ENCODE data around the gene KISS1. TPM values are rescaled to one million over a fixed set of nuclear protein-coding genes. Genes with fewer than 3 reads are reported as not detected.

KISS1 gene
- total and polyA plus RNA-seq, 2 experiments from 2014 or later: 2.0 to 12.9 TPM

DNA sequence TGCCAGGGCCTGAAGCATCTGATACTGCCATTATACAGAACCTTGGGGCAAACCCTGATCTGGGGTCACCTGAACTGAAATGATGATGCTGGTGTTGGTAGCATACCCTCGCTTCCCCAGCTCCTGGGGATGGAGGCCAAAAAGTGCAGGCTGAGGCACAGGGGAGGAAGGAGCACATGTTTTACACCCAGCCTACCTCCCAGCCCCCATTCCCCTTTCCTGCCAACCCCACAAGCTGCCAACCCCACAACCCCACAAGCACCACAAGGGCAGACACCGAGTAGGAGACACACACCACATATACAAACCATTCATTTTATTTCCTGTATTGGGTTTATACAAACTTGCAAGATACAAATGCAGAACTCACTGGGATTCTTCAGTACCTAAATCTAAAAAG is 22.3 kb upstream of the KISS1 start:
- H3K9me2 ChIP-seq (replicated peaks; ENCODE audit: insufficient read depth): no peaks in the 10 kb centered on the region
- H2AFZ ChIP-seq: no peak overlapping the region
- WGBS (ENCODE audit: low lambda C conversion rate, missing lambda C conversion rate): 80% methylated on average over 2 of the region's 2 CpGs
- DNase-seq (ENCODE audit: low spot score): no peak
- H3K4me2 ChIP-seq: no peak overlapping the region
- no peaks in the 10 kb centered on the region for H3K4me1 ChIP-seq (ENCODE audit: insufficient read depth)
- no peaks in the 10 kb centered on the region for H3K36me3 ChIP-seq (replicated peaks; ENCODE audit: insufficient read depth, low read depth)
- H3K9me3 ChIP-seq (ENCODE audit: low read depth): no peaks in the 10 kb centered on the region
- H3K79me2 ChIP-seq: no peaks in the 10 kb centered on the region
- H4K20me1 ChIP-seq (ENCODE audit: insufficient read depth, poor library complexity, severe bottlenecking): no peaks in the 10 kb centered on the region
- TF ChIP-seq EZH2 (IDR thresholded peaks at IDR 0.05; ENCODE audit: borderline replicate concordance) (no peak), EZH2phosphoT487 (IDR thresholded peaks at IDR 0.05; ENCODE audit: low read depth, severe bottlenecking, unreplicated experiment) (no peak)
- TF ChIP-seq, protein P1, sequence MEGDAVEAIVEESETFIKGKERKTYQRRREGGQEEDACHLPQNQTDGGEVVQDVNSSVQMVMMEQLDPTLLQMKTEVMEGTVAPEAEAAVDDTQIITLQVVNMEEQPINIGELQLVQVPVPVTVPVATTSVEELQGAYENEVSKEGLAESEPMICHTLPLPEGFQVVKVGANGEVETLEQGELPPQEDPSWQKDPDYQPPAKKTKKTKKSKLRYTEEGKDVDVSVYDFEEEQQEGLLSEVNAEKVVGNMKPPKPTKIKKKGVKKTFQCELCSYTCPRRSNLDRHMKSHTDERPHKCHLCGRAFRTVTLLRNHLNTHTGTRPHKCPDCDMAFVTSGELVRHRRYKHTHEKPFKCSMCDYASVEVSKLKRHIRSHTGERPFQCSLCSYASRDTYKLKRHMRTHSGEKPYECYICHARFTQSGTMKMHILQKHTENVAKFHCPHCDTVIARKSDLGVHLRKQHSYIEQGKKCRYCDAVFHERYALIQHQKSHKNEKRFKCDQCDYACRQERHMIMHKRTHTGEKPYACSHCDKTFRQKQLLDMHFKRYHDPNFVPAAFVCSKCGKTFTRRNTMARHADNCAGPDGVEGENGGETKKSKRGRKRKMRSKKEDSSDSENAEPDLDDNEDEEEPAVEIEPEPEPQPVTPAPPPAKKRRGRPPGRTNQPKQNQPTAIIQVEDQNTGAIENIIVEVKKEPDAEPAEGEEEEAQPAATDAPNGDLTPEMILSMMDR (IDR thresholded peaks at IDR 0.05; ENCODE audit: poor library complexity): no peak
- H3K27me3 ChIP-seq: no peaks in the 10 kb centered on the region
- no peak overlapping the region for H3K4me3 ChIP-seq
- H3K27ac ChIP-seq: no peak overlapping the region

DNA sequence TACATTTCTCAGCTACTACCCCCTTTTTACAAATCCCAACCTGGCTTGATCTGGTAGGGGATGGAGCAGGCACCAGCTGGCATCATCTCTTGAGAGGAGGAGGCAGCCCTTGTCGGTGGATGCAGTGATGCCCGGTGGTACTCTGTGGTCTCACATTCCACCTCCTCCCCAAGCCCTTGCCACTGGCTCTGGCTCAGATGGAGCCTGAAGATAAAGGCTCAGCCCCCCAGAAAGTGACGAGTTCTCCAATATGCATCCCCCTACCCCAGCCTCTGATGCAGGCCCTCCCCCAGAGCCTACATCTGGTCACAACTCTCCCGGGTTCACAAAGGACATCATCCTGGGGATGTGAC is 21.3 kb upstream of the KISS1 start:
- H3K9me3 ChIP-seq (ENCODE audit: low read depth): no peaks in the 10 kb centered on the region
- no peak overlapping the region for H3K4me3 ChIP-seq
- H3K4me2 ChIP-seq: no peak overlapping the region
- H3K9me2 ChIP-seq (replicated peaks; ENCODE audit: insufficient read depth): no peaks in the 10 kb centered on the region
- no peak overlapping the region for H3K27ac ChIP-seq
- DNase-seq (ENCODE audit: low spot score): no peak
- H2AFZ ChIP-seq: no peak overlapping the region
- H4K20me1 ChIP-seq (ENCODE audit: insufficient read depth, poor library complexity, severe bottlenecking): no peaks in the 10 kb centered on the region
- H3K79me2 ChIP-seq: peaks cover 9% of the 10 kb centered on the region
- no peaks in the 10 kb centered on the region for H3K27me3 ChIP-seq
- TF ChIP-seq EZH2phosphoT487 (IDR thresholded peaks at IDR 0.05; ENCODE audit: low read depth, severe bottlenecking, unreplicated experiment) (no peak), EZH2 (IDR thresholded peaks at IDR 0.05; ENCODE audit: borderline replicate concordance) (no peak)
- TF ChIP-seq, protein P1 (IDR thresholded peaks at IDR 0.05; ENCODE audit: poor library complexity): no peak
- H3K36me3 ChIP-seq (replicated peaks; ENCODE audit: insufficient read depth, low read depth): no peaks in the 10 kb centered on the region
- 74% methylated on average over 4 of the region's 4 CpGs for WGBS (ENCODE audit: low lambda C conversion rate, missing lambda C conversion rate)
- no peaks in the 10 kb centered on the region for H3K4me1 ChIP-seq (ENCODE audit: insufficient read depth)

DNA sequence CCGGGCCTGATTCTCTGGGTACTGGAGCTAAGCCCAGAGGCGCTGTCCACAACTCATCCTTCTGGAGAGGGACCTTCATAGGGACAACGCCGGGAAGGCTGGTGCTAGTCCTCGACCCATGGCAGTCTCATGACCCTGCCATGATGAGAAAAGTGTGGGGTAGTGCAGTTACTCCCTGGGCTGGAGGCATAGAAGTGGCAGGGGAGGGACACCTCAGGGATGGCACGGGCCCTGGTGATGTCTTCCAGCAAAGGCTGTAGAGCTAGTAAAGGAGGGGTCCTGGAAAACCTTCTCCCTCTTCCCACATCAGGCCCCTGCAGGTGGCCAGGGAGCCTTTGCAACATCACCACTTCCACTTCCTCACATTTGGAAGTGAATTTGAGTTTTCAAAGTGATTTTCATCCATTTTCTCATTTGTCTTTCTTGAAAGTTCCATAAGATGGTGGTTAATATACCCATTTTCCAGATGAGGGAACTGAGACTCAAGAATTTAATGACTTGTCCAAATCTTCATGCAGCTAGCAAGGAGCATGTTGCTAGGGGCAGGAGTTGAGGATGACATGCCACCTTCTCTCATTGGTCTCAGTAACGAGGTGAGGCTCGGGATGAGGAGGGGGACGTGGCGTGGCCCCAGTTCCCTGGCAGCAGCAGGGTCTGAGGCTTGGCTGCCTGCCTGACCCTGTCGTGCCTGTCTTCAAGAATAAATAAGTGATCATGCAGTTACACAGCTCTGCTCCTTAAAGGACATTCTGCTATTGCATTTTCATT is 20.8 kb upstream of the KISS1 start:
- TF ChIP-seq EZH2phosphoT487 (IDR thresholded peaks at IDR 0.05; ENCODE audit: low read depth, severe bottlenecking, unreplicated experiment): no peak
- no peak for TF ChIP-seq EZH2 (IDR thresholded peaks at IDR 0.05; ENCODE audit: borderline replicate concordance)
- TF ChIP-seq, protein P1 (IDR thresholded peaks at IDR 0.05; ENCODE audit: poor library complexity): no peak
- H3K4me3 ChIP-seq: no peak overlapping the region
- H3K27me3 ChIP-seq: no peaks in the 10 kb centered on the region
- peaks cover 13% of the 10 kb centered on the region for H3K79me2 ChIP-seq
- no peak overlapping the region for H3K27ac ChIP-seq
- H4K20me1 ChIP-seq (ENCODE audit: insufficient read depth, poor library complexity, severe bottlenecking): no peaks in the 10 kb centered on the region
- H3K4me2 ChIP-seq: no peak overlapping the region
- 92% methylated on average over 11 of the region's 11 CpGs for WGBS (ENCODE audit: low lambda C conversion rate, missing lambda C conversion rate)
- no peak for DNase-seq (ENCODE audit: low spot score)
- H3K9me3 ChIP-seq (ENCODE audit: low read depth): no peaks in the 10 kb centered on the region
- no peaks in the 10 kb centered on the region for H3K9me2 ChIP-seq (replicated peaks; ENCODE audit: insufficient read depth)
- H3K36me3 ChIP-seq (replicated peaks; ENCODE audit: insufficient read depth, low read depth): no peaks in the 10 kb centered on the region
- no peaks in the 10 kb centered on the region for H3K4me1 ChIP-seq (ENCODE audit: insufficient read depth)
- no peak overlapping the region for H2AFZ ChIP-seq

Measured in hepatocyte (in vitro differentiated cells).